ELR (cell line): ENCODE data around the gene CAVIN2.

Experiments used
- DNase-seq: peaks from one replicate; pipeline ENCODE4 v3.0.0-alpha.2; 2015; ENCODE audit warnings: low read depth

CAVIN2 gene

GRCh38 chr2:191839918-191840804, 6.7 kb downstream of the CAVIN2 start:
- no peak for DNase-seq

GRCh38 chr2:191838526-191838925, 8.4 kb downstream of the CAVIN2 start:
- DNase-seq: no peak

GRCh38 chr2:191836853-191837769, 9.8 kb downstream of the CAVIN2 start:
- no peak for DNase-seq

GRCh38 chr2:191836471-191836852, 10.4 kb downstream of the CAVIN2 start:
- DNase-seq: no peak

GRCh38 chr2:191835539-191836350, 11.1 kb downstream of the CAVIN2 start:
- peak; percentile 78 for DNase-seq

- DNase-seq: no peak
These were observed 11.8 kb downstream of the CAVIN2 start for GRCh38 chr2:191835100-191835499.

- no peak for DNase-seq
These were observed 13.5 kb downstream of the CAVIN2 start for GRCh38 chr2:191833356-191833755.

GRCh38 chr2:191832668-191833067, 14.2 kb downstream of the CAVIN2 start:
- no peak for DNase-seq

GRCh38 chr2:191831410-191831994, 15.4 kb downstream of the CAVIN2 start:
- DNase-seq: no peak

GRCh38 chr2:191824398-191824797, 22.5 kb downstream of the CAVIN2 start:
- DNase-seq: peak; percentile 58

- DNase-seq: no peak
These were observed 25.8 kb downstream of the CAVIN2 start for GRCh38 chr2:191821078-191821477.

- no peak for DNase-seq
These were observed 28.1 kb downstream of the CAVIN2 start for GRCh38 chr2:191818725-191819350.

- DNase-seq: no peak
These were observed 28.8 kb downstream of the CAVIN2 start for GRCh38 chr2:191818133-191818532.

GRCh38 chr2:191815010-191815409, 31.9 kb downstream of the CAVIN2 start:
- no peak for DNase-seq

- no peak for DNase-seq
These were observed 32.9 kb downstream of the CAVIN2 start for GRCh38 chr2:191813943-191814342.

GRCh38 chr2:191811807-191812602, 34.9 kb downstream of the CAVIN2 start:
- peak; percentile 71 for DNase-seq

- no peak for DNase-seq
These were observed 40.5 kb downstream of the CAVIN2 start for GRCh38 chr2:191806396-191806795.

GRCh38 chr2:191804766-191805165, 42.1 kb downstream of the CAVIN2 start:
- no peak for DNase-seq

- DNase-seq: no peak
These were observed 43.9 kb downstream of the CAVIN2 start for GRCh38 chr2:191803007-191803406.

- DNase-seq: no peak
These were observed 44.7 kb downstream of the CAVIN2 start for GRCh38 chr2:191802180-191802579.
